ENCODE results near the gene FUT3. TPM values are rescaled to one million over a fixed set of nuclear protein-coding genes. Genes with fewer than 3 reads are reported as not detected.
A peak's percentile ranks its signal among the peaks of the same experiment; 100 is the strongest.

FUT3 gene
- total RNA-seq, 6 experiments from 2014 or later: 0.19 to 1.4 (median 0.33) TPM

- no peaks in the 10 kb centered on the region for H3K27me3 ChIP-seq
- H3K9me3 ChIP-seq: no peaks in the 10 kb centered on the region
- DNase-seq: no peak
- peaks cover 0 to 26% (median 11%) of the 10 kb centered on the region in 4 donors for H3K4me1 ChIP-seq
- no peaks in the 10 kb centered on the region for H3K36me3 ChIP-seq
- peak; percentile 67 to 76 (median 74) for ATAC-seq
- peak within 1 kb of the TSS; percentile 28 to 63 (median 47) for H3K27ac ChIP-seq
- peak within 1 kb of the TSS; percentile 40 to 56 (median 48) for H3K4me3 ChIP-seq
- intact Hi-C loops (cut with DNase I): no loop called here
- 39% methylated on average over 5 of the region's 9 CpGs for WGBS (ENCODE audit: insufficient coverage, low coverage, low lambda C conversion rate, missing lambda C conversion rate)
- TF ChIP-seq POLR2A (IDR thresholded peaks at IDR 0.05): no peak
- TF ChIP-seq, protein P1, sequence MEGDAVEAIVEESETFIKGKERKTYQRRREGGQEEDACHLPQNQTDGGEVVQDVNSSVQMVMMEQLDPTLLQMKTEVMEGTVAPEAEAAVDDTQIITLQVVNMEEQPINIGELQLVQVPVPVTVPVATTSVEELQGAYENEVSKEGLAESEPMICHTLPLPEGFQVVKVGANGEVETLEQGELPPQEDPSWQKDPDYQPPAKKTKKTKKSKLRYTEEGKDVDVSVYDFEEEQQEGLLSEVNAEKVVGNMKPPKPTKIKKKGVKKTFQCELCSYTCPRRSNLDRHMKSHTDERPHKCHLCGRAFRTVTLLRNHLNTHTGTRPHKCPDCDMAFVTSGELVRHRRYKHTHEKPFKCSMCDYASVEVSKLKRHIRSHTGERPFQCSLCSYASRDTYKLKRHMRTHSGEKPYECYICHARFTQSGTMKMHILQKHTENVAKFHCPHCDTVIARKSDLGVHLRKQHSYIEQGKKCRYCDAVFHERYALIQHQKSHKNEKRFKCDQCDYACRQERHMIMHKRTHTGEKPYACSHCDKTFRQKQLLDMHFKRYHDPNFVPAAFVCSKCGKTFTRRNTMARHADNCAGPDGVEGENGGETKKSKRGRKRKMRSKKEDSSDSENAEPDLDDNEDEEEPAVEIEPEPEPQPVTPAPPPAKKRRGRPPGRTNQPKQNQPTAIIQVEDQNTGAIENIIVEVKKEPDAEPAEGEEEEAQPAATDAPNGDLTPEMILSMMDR (IDR thresholded peaks at IDR 0.05): no peak
Observed at GRCh38 chr19:5839065-5840017, 11.9 kb downstream of the FUT3 start, which contains the start of gene FUT6. TSS of gene FUT6 (minus strand) at chr19:5839702. CDS start at chr19:5832567, 7,135 bp downstream.

GRCh38 chr19:5838353-5839064 lies 12.7 kb downstream of the FUT3 start:
- ATAC-seq: peak; percentile 31 to 59 (median 50)
- DNase-seq: peak in 1 of 3 donors; percentile 63
- TF ChIP-seq POLR2A (IDR thresholded peaks at IDR 0.05): no peak
- TF ChIP-seq, protein P1 (IDR thresholded peaks at IDR 0.05): no peak
- WGBS (ENCODE audit: insufficient coverage, low coverage, low lambda C conversion rate, missing lambda C conversion rate): 31% methylated on average over 13 of the region's 20 CpGs
- Histone ChIP-seq H3K27ac (peak overlapping the region; percentile 28 to 63 (median 47)), H3K9me3 (no peaks in the 10 kb centered on the region), H3K36me3 (no peaks in the 10 kb centered on the region), H3K27me3 (no peaks in the 10 kb centered on the region), H3K4me3 (peak overlapping the region; percentile 40 to 56 (median 48)), H3K4me1 (peaks cover 0 to 26% (median 11%) of the 10 kb centered on the region in 4 donors)
- intact Hi-C loops (cut with DNase I): no loop called here

GRCh38 chr19:5837761-5838352 lies 13.4 kb downstream of the FUT3 start:
- Histone ChIP-seq H3K4me1 (peaks cover 0 to 26% (median 11%) of the 10 kb centered on the region in 4 donors), H3K4me3 (peak overlapping the region; percentile 40 to 56 (median 48)), H3K36me3 (no peaks in the 10 kb centered on the region), H3K27ac (peak overlapping the region; percentile 28 to 63 (median 47)), H3K27me3 (no peaks in the 10 kb centered on the region), H3K9me3 (no peaks in the 10 kb centered on the region)
- ATAC-seq (peak; percentile 38 to 59 (median 50)), DNase-seq (no peak)
- intact Hi-C loops (cut with DNase I): no loop called here
- WGBS (ENCODE audit: insufficient coverage, low coverage, low lambda C conversion rate, missing lambda C conversion rate): 21% methylated on average over 15 of the region's 15 CpGs
- TF ChIP-seq, protein P1 (IDR thresholded peaks at IDR 0.05): no peak
- TF ChIP-seq POLR2A (IDR thresholded peaks at IDR 0.05): no peak

DNA sequence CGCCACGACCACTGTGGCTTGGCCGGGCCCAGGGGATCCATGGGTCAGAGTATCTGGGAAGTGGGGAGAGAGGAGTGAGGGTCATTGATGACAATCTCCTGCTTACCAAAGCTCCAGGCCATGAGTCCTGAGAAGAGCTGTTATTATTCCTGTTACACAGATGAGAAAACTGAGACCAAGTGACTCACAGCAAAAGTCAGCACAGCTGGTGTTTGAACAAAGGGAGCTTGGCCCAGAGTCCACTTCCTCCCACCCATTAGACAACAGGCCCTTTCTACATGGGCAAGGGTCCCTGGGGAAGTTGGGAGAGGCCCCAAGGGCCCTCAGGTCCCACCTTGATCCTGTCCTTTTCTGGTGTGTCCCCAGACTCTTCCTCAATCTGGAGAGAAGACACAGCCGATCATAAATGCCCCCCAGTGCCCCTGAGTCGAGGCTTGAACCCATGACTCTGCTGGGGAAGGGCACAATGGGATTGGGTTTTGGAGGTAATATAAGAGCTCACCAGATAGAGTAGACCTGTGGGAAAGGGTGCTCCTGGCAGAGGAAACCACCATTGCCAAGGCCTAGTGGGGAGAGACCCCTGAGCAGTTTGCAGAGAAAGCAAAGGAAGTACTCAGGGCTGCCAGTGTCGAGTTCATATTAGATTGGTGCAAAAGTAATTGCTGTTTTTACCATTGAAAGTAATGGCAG lies 18.6 kb downstream of the FUT3 start:
- no peaks in the 10 kb centered on the region for H3K9me3 ChIP-seq
- H3K36me3 ChIP-seq: no peaks in the 10 kb centered on the region
- intact Hi-C loops (cut with DNase I): no loop called here
- TF ChIP-seq POLR2A (IDR thresholded peaks at IDR 0.05): no peak
- TF ChIP-seq, protein P1 (IDR thresholded peaks at IDR 0.05): no peak
- H3K27ac ChIP-seq: no peak overlapping the region
- H3K27me3 ChIP-seq: no peaks in the 10 kb centered on the region
- no peak overlapping the region for H3K4me3 ChIP-seq
- WGBS (ENCODE audit: insufficient coverage, low coverage, low lambda C conversion rate, missing lambda C conversion rate): 96% methylated on average over 3 of the region's 6 CpGs
- H3K4me1 ChIP-seq: peaks cover 0 to 11% (median 4%) of the 10 kb centered on the region in 4 donors
- no peak for DNase-seq
- no peak for ATAC-seq

All from right lobe of liver (tissue), 6 donors.